Stimulated activated CD4-positive, alpha-beta T cell treated with anti-CD3 and anti-CD28 coated beads, Interleukin-2, amount 100 ng/mL, for 24 hours (primary cell): ENCODE results near the gene PLXDC1.

Experiments
- DNase-seq, 2 donors: peaks; one replicate each; pipeline ENCODE4 v3.0.0-alpha.2; 2020

The PLXDC1 gene

DNA sequence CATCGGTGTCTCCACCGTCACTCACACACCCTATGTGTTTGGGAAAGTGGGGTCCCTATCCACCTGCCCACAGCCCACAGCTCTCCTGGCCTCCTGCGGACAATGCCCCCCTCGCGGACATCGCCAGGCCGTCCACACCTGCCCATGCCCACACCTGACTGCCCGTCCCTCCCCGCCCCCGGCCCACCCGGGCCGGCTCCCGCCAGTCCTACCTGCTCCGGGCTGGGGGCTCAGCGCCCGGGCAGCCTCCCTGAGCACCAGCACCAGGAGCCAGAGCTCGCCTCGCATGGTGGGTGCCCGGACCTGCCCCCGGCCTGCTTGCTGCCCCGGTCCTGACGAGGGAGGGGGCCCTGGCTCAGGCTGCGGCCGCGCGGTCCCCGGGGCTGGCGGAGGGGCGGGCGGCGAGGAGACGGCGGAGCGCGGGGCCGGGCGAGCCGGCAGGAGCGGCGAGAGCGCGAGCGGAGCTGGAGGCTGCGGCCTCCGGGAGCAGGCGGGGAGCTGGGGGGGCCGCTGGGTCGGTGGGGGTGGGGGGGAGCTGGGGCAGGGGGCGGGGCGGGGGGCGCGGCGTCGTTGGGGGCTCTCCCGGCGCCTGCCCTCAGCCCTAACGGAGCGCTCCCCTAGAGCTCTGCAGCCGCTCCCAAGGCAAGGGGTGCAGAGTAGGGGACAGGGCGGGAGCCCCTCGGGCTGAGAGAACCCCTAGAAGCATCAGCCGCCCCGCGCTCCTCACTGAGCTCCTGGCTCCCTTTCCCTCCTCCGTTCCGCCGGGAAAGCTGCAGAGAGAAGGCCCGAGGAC lies at the start of gene PLXDC1:
Gene PLXDC1 (minus strand): TSS at position 488 of the 793 bp plus-strand sequence. CDS start 200 bp downstream, at position 288.
- DNase-seq, result peak; percentile 27 to 29

DNA sequence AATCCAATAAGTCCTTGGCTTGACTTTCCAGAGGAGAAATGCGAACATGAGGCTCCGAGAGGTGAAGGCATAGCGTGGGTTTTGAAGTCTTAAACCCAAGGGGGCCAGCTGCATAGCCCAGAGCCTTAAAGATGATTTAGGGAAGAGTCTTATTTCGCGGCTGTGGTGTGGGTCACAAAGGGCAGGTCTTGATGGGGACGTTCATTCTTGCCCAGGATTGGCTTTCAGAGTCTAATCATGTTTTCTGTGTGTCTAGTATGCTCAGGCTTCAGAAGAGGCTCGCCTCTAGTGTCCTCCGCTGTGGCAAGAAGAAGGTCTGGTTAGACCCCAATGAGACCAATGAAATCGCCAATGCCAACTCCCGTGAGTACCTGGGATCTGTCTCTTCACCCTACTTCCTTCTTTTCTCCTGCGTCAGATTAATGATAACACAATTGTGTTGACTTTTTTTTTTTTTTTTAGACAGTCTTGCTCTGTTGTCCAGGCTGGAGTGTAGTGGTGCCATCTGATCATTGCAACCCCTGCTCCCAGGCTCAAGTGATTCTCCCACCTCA lies 49.6 kb upstream of the PLXDC1 start:
- no peak for DNase-seq

DNA sequence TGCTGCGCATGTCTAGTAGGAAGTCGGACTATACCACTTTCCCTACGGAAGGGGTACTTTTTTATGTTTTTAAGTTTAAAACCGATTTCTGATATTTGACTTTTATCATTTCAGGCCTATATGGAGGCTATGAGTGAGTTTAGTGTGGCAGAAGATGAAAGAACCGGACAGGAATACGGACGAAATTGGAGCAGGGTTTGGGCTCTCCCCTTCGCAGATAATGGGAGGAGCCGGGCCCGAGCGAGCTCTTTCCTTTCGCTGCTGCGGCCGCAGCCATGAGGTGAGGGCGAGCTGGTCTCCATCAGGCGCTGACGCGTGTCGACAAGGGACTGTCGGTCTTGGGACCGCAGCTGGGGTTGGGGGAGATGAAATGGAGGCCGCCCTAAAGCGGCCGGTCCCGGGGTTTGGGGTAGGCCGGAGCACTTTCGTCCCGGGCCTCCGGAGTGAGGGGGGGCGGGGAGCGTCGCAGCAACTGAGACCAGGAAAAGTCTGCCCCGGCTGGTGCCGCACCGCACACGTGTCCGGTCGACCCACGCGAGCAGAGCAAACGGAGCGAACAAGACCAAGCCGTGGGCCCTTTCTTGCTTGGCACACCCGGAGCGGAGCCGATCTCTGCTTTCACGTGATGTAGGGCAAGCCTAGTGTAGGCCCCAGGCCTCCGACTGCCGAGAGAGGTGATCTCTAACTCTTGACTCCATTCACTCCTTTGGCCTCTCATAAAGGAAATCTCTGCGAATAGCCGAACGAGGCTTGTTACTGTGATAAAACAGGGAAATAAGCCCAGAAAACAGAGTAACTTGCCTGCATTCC lies 48.8 kb upstream of the PLXDC1 start, which contains the start of gene RPL19:
Gene RPL19 (plus strand): TSS at position 214 of the 810 bp plus-strand sequence. CDS start 62 bp downstream, at position 276.
- DNase-seq, result peak; percentile 79 to 83

DNA sequence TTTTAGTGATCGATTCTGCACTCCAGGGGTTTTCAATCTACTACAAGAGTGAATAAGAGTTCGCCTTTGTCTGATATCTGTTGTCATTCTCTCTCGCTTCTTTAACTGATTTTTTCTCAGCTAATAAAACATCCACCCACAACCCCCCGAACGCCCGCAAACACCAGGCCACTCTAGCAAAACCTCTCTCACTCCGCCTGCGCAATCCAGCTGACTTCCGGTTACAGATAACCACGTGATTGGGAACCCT lies 48.3 kb upstream of the PLXDC1 start:
- peak; percentile 87 to 90 for DNase-seq

DNA sequence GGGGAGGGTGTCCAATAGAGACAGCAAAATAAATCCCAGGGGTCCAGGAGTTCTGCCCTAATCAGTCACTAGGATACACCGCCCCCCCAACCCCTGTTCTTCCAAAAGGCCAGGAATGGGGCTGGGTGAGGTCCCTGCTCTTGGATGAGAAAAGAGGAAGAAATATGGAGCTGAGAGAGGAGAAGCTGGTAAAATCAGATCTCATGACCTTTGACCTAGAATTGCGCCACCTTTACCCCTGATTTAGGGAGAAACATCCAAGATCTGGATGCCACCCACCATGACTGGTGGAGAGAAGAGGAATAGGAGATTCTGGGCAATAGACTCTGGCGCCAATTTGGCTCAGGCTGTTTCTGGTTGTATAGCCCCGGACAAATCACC lies 46.7 kb upstream of the PLXDC1 start:
- DNase-seq, result no peak

DNA sequence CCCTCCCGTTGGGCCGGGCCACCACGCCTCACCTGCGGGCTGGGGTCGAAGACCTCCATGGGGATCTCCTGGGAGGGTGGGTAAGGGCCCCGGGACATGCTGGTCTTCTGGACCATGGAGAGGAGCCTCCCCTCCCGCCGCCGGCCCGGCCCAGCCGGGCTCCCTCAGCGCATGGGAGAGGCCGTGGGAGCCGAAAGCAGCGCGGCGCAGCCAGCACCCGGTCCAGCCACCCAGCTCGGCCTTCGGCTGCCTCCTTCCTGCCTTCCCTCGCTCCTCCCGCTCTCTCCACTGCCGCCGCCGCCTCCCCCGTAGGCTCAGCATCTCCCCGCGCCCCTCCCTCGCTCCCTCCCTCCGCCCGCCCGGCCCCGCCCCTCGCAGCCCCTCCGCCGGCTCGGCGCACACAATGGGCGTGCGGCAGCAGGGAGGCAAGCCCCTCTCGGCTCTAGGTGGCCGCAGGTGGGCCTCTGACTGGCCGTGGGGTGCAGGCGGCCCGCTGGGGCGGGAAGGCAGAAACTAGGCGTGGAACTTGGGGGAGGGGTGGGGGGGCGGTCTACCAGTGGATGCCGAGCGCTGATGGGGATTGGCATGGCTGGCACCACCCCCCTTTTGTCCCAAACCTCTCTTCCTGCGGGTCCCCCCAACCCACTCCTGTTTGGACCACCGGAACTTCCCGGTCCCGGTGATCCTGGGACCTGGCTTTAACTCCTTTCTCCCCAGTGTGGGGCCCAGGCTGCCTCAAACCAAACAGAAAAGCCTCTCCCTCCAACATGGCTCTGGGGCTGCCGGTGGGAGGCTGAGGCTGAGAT lies 46.1 kb upstream of the PLXDC1 start, which contains the start of gene CACNB1:
Gene CACNB1 (minus strand): TSS at position 290 of the 806 bp plus-strand sequence. CDS start 174 bp downstream, at position 116.
- peak; percentile 73 to 81 for DNase-seq

DNA sequence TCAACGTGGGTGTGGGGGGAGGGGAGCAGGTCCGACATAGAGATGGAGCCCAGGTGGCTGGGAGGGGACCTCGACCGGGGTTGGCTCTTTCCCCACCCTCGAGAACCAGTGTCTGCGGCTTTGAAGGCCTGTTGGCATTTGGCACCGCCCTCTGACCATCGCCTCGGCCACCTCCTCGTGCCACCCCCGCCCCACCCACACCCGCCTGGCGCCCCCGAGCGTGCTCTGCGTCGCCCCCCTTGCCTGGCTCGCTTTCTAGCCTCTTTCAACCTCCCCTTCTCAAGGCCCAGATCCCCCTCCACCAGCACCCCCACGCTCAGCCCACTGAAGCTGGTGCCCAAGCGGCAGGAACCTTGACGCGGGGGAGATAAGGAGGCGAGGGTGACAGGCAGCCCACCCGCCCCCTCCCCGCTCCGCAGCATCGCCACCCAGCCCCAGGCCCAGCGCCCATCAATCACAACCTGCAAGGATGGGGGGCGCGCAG lies 45.4 kb upstream of the PLXDC1 start:
- no peak for DNase-seq

DNA sequence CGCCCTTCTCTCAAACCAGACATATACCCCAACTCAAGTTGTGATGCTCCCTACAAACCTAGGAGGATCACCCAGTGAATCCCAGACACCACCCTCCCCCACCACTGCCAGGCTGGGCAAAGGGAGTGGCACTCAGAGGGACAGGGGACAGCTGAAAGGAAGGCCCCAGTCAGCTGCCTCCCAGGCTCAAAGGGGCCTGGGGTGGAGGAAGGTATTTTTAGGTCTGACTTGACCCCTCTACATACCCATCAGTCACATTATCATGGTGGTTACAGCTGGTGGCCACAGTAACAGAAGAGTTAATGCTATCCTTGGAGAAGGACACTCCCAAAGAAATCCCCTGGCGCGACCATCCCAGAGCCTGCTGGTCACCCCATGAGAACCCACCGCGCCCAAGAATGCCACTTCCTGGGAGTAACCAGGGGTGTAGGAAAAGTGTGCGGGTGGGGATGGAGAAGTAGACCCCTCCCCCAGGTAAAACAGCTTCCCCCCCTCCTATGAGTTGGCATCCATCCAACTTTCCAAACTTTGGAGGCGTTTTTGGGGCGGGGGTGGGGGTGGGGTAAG lies 44.9 kb upstream of the PLXDC1 start:
- DNase-seq, result no peak

DNA sequence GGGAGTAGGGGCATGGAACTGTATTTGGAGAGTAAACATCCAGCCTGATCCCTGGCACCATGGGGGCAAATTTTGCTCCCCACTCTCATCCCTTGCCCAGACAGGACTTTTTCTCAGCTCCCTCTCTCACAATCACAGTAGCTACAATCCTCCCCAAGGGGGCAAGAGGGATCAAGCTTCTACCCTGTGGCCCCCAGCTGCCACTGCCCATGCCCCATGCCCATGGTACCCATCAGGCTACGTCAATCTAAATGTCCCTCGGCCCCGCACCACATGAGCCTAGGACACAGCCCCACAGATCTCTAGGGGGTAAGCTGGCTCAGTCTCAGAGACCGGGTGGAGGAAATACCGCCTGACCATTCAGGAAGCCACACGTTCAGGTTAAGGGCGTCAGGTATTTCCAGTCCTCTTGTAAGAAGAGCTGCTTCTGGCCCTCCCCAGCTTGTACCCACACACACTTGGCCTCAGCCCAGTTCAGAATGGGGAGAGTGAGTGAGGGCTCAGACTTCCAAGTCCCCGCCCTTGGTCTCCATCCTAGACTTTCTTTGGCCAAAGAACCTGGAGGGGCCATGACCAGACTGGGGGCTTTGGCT lies 44.2 kb upstream of the PLXDC1 start:
- DNase-seq, result no peak

DNA sequence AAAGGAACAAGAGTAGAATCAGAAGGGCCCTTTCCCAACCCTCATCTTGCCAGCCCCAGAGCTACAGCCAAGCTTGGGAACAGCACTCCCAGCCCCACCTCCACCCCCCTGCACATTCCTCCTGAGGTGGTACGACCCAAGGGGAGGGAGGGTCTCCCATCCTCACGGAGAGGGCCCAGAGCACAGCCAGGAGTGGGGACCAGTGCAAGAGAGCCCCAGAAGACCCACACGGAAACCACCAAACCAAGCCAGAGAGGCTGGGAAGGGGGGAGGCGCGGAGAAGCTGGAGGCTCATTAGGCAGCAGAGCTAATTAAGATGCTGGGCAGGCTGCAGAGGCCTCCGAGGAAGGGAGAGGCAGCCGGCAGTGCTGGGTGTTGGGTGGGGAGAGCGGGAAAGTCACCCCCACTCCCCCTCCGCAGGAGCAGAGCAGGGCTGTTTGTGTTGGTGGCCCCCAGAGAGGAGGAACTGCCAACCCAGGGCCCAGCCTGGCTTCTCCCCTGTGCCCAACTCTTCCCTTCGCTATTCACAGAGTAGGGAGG lies 43.6 kb upstream of the PLXDC1 start:
- no peak for DNase-seq

DNA sequence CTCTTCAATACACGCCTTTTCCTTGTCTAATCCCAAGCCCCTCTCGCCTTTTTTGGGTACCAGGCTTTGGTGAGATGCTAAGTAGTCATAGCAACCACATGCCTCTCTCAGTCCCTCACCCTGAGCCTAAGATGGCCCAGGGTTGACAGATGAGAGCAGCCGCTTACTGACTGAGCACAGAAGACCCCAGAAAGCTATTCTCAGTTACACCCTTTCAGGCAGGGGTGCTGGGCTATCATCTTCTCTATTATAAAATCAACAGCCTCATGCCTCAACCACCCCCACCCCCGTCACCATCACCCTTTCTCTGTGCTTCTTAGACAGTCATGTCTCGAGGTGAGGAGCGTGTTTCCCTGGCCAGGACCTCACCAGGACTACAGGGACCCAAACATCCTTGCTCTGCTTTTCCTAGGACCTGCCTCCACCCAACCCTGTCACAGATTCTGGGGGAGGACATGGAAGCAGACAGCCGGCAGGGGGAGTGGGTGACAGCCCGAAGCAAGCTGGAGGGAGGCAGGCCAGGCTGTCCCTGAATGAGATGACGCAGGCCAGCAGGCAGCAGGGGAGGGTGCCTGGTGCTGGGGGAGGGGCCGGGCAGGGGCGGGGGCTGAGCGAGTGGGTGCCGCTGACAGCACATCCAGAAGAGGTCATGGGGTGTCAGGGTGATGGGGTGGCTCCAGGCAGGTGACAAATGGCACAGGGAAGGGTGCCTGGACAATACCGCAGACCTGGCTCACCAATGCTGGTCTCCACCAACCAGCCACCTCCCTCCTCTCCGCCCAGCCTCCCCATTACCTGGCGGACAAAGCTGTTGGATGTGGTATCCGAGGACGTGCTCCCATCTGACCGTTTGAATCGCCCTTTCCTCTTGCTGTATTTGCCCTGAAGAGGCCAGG lies 42.9 kb upstream of the PLXDC1 start:
- DNase-seq, result no peak

DNA sequence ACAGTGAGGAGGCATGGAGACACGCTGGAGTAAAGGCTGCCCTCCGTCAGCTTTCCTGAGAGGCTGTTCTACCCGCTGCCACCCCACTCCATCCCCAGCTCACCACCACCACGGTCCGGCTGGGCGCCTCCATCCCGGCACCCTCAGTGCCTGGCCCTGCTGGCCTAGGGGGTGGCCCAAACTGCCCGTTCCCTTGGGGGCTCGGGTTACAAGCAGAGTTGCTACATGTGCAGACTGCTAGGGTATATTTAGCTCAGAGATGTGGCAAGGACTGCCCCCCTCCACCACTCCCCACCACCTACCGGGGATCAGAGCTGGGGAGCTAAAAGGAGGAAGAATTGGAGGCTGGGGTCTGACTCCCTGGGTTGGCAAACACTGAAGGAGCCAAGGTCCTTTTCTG lies 41.9 kb upstream of the PLXDC1 start:
- DNase-seq, result no peak

DNA sequence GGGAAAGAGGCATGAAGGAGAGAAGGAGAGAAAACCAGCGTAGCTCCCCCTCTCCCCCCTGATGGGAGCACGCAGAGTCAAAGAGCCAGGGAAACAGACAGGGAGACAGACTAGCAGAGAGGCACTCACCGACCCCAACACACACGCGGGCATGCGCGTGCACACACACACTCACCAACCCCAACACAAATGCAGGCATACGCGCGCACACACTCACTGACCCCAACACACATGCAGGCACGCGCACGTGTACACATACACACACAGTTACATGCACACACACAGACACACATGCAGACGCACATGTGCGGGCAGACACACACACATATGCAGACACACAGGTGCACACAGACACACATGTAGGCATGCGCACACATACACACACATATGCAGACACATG lies 41.5 kb upstream of the PLXDC1 start:
- DNase-seq, result no peak

DNA sequence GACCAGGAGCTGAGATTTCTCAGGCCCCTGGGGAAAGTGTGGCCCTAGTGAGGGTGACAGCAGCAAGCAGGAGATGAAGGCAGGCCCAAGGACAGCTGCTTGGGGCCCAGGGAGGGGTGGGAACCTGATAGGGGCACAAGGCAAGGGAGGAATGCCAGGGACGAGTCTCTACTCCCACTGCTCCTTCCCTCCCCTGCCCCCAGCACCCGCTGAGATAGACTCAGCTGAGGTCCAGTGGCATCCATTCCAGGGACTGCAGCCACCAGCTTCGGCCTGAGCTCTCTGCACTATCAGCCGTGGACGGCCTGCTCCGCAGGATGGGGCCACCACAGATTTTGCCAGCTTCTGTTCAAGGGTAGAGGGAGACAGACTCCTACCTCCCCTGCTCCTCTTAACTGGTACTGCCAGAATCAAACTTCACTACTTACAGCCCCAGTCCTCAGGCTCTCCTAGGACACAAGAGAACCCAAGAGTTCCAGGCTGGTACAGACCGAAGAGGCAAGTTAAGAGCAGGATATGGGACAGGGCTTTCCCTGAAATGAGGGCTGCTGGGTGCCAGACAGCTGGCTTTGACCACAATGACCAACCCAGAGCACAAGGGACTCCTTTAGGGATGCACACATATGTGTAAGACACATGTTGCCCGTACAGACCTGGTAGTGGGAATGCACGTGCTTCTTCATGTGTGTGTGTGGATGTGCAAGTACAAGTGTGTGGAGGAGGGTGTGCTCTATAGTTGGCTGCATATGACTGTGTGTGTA lies 40.5 kb upstream of the PLXDC1 start:
- no peak for DNase-seq

DNA sequence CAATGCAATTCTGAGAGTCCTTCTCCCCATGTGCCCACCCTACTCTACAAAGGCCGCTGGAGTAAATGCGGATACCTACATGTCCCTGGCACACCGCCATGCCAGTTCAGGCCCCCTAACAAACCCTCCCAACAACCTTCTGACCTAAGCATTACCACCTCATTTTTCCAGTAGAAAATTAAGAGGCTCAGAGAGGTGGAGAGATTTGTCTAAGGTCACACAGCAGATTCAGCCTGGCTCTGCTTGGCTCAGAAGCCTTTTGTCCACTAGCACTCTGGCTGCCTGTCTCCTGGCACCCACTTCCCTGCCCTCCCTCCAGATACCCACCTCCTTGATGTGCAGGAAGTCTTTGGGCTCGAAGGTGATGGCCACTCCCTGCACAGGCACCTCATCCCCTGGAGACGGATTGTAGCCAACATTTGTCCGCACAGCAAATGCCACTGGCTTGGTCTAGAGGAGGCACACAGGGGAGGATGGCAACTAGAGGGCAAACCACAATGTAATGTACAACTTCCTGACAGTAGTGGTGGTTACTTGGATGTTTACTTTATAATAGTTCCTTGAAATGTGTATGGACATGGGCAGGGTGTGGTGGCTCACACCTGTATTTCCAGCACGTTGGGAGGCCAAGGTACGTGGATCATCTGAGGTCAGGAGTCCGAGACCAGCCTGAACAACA lies 35.9 kb upstream of the PLXDC1 start:
- no peak for DNase-seq

DNA sequence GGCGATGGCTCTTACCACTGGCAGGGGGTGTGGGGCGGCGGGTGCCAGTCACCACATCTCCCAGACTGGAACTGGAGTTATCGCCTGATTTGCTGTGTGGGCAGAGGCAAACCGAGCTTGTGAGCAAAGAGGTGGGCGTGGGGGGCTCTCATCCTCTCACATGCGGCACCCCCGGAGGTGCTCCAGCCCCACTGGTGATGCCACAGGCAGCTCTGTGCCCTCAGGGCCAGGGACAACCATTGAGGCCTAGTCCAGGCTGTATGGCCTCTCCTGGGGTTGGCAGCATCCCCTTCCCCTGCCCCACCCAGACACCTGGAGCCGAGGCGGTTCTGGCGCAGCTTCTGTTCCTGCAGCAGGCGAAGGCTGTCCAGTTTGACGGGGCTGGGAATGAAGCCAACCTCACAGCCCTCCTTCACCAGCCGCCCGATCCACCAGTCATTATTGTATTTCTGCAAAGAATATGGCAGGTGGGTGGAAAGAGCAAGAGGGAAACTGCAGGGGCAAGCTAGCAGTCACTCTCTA lies 35.1 kb upstream of the PLXDC1 start:
- DNase-seq, result no peak

DNA sequence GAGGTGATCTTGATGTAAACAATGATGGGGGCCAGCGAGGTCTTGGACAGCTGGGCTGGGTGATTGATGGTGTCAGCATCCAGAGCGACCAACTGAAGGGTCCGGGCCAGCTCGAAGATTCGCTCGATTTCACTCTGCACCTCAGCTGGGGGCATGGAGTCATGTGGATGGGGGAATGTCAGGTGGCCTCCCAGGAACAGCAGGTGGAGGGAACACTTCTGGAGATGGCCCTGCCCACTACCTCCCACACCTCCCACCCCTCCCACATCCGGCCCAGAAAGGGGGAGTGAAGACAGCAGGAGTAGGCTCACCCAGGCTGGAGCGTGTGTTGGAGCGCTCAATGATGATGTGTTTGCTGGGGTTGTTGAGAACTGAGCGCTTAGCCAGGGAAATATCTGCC lies 32.3 kb upstream of the PLXDC1 start:
- DNase-seq, result no peak

DNA sequence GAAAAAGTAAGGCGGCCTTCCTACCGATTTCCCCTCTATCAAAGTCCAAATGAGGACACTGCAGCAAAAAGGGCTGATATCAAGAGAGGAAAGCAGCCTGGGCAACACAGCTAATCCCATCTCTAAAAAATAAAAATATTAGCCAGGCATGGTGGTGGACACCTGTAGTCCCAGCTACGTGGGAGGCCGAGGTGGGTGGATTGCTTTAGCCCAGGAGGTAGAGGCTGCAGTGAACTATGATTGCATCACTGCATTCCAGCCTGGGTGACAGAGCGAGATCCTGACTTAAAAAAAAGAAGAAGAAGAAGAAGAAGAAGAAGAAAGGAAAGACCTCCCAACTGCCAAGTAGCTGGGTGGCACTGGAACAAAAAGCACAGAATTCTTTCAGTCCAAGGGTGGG lies 31.6 kb upstream of the PLXDC1 start:
- DNase-seq, result no peak

DNA sequence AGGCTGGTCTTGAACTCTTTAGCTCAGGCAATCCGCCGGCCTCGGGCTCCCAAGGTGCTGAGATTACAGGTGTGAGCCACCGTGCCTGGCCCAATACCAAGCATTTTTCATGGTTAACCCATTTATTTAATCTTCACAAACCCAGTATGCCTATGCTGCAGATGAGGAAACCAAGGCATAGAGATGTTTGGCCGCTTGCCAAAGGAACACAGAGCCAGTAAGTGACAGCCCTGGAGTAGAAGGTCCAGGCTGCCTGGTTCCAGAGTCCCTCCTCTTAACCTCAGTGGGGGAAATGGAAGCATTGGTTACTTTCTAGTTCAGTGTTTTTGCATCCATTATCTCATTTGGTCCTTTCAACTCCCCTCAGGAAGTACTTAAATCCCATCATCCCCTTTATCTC lies 29.9 kb upstream of the PLXDC1 start:
- DNase-seq, result no peak
